HCT116 (cell line): ENCODE results near the gene DNAJC8. TPM values are rescaled to one million over a fixed set of nuclear protein-coding genes. Genes with fewer than 3 reads are reported as not detected.

Source experiments
- ATAC-seq: fragments of 200-7000 bp; cut with Tn5 transposase; 2 replicates; pipeline ENCODE4 v1.9.1; 2020; ENCODE audit warnings: mild to moderate bottlenecking, moderate library complexity
- BruUV-seq: library from RNA; stranded (reverse); fragments of 400-500 nt; replicated peaks from 2 replicates; lab custom pipeline; 2021; lab: Mats Ljungman, UMichigan
- CTCF ChIA-PET: fragments of 300-600 bp; sonication (Branson Sonifier 250); formaldehyde crosslinking; loops from one replicate; lab custom pipeline; 2021; ENCODE audit warnings: antibody characterized with exemption; lab: Charles Lee
- POLR2A ChIA-PET: fragments of 300-600, 350-600 bp; sonication (Branson Sonifier 250); formaldehyde crosslinking; loops from one replicate; lab custom pipeline; 2021; ENCODE audit warnings: antibody characterized with exemption; lab: Charles Lee
- RAD21 ChIA-PET, 2 experiments: fragments of 300-600 bp; sonication (Branson Sonifier 250); formaldehyde crosslinking; loops; one replicate each; lab custom pipeline; 2023; ENCODE audit warnings: low total read pairs in 2 of 2; ENCODE audit not compliant: uncharacterized antibody in 2 of 2, unreplicated experiment in 2 of 2, low non-redundant PET in 1 of 2; lab: Charles Lee
- DNase-seq: peaks from one replicate; pipeline ENCODE4 v3.0.0-alpha.2; 2010; ENCODE audit warnings: low read depth, low spot score
- H2AFZ ChIP-seq: fragments of 200-600 bp; shearing (Covaris generic), sonication (generic); 2 replicates; pipeline ENCODE4 v1.6.1; 2017; ENCODE audit warnings: low read depth, mixed run types, mixed read lengths, antibody characterized with exemption, low read length; ENCODE audit not compliant: poor library complexity, severe bottlenecking
- H3K27ac ChIP-seq: 2 replicates; pipeline ENCODE4 v1.5.1; 2012; ENCODE audit warnings: low read depth, low read length
- H3K27me3 ChIP-seq: fragments of 200-600 bp; sonication (generic); 2 replicates; pipeline ENCODE4 v1.6.1; 2016; ENCODE audit warnings: mixed run types, low read length, mixed read lengths; ENCODE audit not compliant: insufficient read depth
- H3K36me3 ChIP-seq, 2 experiments: fragments of 200-500 bp in 1 of 2; fragments of 200-600 bp in 1 of 2; sonication (Bioruptor generic) in 1 of 2; sonication (generic) in 1 of 2; 2 replicates each; pipeline versions ENCODE4 v1.5.1 to v1.6.1; 2014 to 2016; ENCODE audit warnings: low read length in 2 of 2, inconsistent platforms in 1 of 2, mixed read lengths in 1 of 2, mixed run types in 1 of 2; ENCODE audit not compliant: insufficient read depth in 2 of 2, control insufficient read depth in 1 of 2
- H3K4me1 ChIP-seq, 2 experiments: fragments of 200-600 bp in 1 of 2; sonication (generic) in 1 of 2; 2 replicates each; pipeline versions ENCODE4 v1.5.1 to v1.6.1; 2012 to 2017; ENCODE audit warnings: low read length in 2 of 2, inconsistent platforms in 1 of 2, mild to moderate bottlenecking in 1 of 2, mixed read lengths in 1 of 2, mixed run types in 1 of 2, moderate library complexity in 1 of 2; ENCODE audit not compliant: insufficient read depth in 2 of 2, control insufficient read depth in 1 of 2
- H3K4me2 ChIP-seq: fragments of 200-600 bp; sonication (generic); 2 replicates; pipeline ENCODE4 v1.6.1; 2017; ENCODE audit warnings: mixed run types, low read length, mixed read lengths
- H3K4me3 ChIP-seq, 2 experiments: fragments of 200-600 bp in 1 of 2; sonication (generic) in 1 of 2; replicated peaks in 1 of 2; 2 replicates each; pipeline ENCODE4 v1.5.1; 2011 to 2016; ENCODE audit warnings: low read length in 2 of 2, control low read depth in 1 of 2, low read depth in 1 of 2, mild to moderate bottlenecking in 1 of 2, mixed read lengths in 1 of 2, mixed run types in 1 of 2
- H3K79me2 ChIP-seq: fragments of 200-600 bp; sonication (generic); 2 replicates; pipeline ENCODE4 v1.6.1; 2017; ENCODE audit warnings: mild to moderate bottlenecking, mixed run types, low read length, moderate library complexity, mixed read lengths; ENCODE audit not compliant: insufficient read depth
- H3K9ac ChIP-seq: fragments of 200-600 bp; sonication (generic); 2 replicates; pipeline ENCODE4 v1.6.1; 2016; ENCODE audit warnings: low read length, mixed read lengths
- H3K9me2 ChIP-seq: fragments of 200-600 bp; sonication (generic), shearing (Covaris generic); 2 replicates; pipeline ENCODE4 v1.6.1; 2017; ENCODE audit warnings: mixed run types, mild to moderate bottlenecking, moderate library complexity; ENCODE audit not compliant: insufficient read depth
- H3K9me3 ChIP-seq, 2 experiments: fragments of 200-500 bp in 1 of 2; fragments of 200-600 bp in 1 of 2; sonication (Bioruptor generic) in 1 of 2; sonication (generic) in 1 of 2; 2 replicates each; pipeline ENCODE4 v1.6.1; 2014 to 2017; ENCODE audit warnings: low read length in 2 of 2, mixed read lengths in 2 of 2, inconsistent platforms in 1 of 2, low read depth in 1 of 2, mild to moderate bottlenecking in 1 of 2, mixed run types in 1 of 2, moderate library complexity in 1 of 2; ENCODE audit not compliant: control insufficient read depth in 1 of 2, insufficient read depth in 1 of 2
- H4K20me1 ChIP-seq: fragments of 200-600 bp; sonication (generic), shearing (Covaris generic); 2 replicates; pipeline ENCODE4 v1.6.1; 2017; ENCODE audit warnings: mixed run types, mild to moderate bottlenecking, moderate library complexity; ENCODE audit not compliant: insufficient read depth
- CEBPB ChIP-seq: IDR thresholded peaks from 2 replicates; pipeline ENCODE4 v1.6.1; 2012; ENCODE audit warnings: low read depth
- EGR1 ChIP-seq: IDR thresholded peaks from 2 replicates; pipeline ENCODE4 v1.6.1; 2012; ENCODE audit warnings: low read depth
- EZH2phosphoT487 ChIP-seq: fragments of 200-600 bp; IDR thresholded peaks from 2 replicates; pipeline ENCODE4 v1.6.1; 2018; ENCODE audit warnings: antibody characterized with exemption, borderline replicate concordance
- FOSL1 ChIP-seq: IDR thresholded peaks from 2 replicates; pipeline ENCODE4 v1.6.1; 2012; ENCODE audit warnings: low read depth
- JUND ChIP-seq: IDR thresholded peaks from 2 replicates; pipeline ENCODE4 v1.6.1; 2012
- POLR2A ChIP-seq: IDR thresholded peaks from 2 replicates; pipeline ENCODE4 v1.7.0; 2011; ENCODE audit warnings: borderline replicate concordance; ENCODE audit not compliant: insufficient read depth, insufficient read length; ENCODE audit errors: extremely low read depth
- RAD21 ChIP-seq: IDR thresholded peaks from 2 replicates; pipeline ENCODE4 v1.6.1; 2012; ENCODE audit warnings: low read depth, mild to moderate bottlenecking
- SP1 ChIP-seq: IDR thresholded peaks from 2 replicates; pipeline ENCODE4 v1.6.1; 2012; ENCODE audit warnings: low read depth
- SRF ChIP-seq: IDR thresholded peaks from 2 replicates; pipeline ENCODE4 v1.6.1; 2012; ENCODE audit warnings: low read depth
- TCF7L2 ChIP-seq: IDR thresholded peaks from 2 replicates; pipeline ENCODE4 v1.7.0; 2011; ENCODE audit warnings: borderline replicate concordance, inconsistent platforms; ENCODE audit not compliant: insufficient read depth, insufficient read length; ENCODE audit errors: extremely low read depth
- ZFX ChIP-seq: fragments of 450-650 bp; IDR thresholded peaks from 2 replicates; pipeline ENCODE4 v1.6.1; 2017
- ZNF274 ChIP-seq: fragments of 200-500 bp; sonication (Bioruptor generic); IDR thresholded peaks from 2 replicates; pipeline ENCODE4 v1.6.1; 2014; ENCODE audit warnings: mild to moderate bottlenecking, low read depth, low read length, inconsistent platforms
- intact Hi-C: fragments of 100-400 bp; cut with micrococcal nuclease; formaldehyde crosslinking; loops from 2 replicates; pipeline ENCODE4 v1.10.0; 2022
- total RNA-seq: library from RNA; stranded (reverse); gene quantifications from one replicate; pipeline ENCODE4 v1.2.1, GENCODE V29; 2021; ENCODE audit not compliant: unreplicated experiment
- TF ChIP-seq, protein P1 (sequence below): IDR thresholded peaks from 2 replicates; pipeline ENCODE4 v1.6.1; 2012
- TF ChIP-seq, protein P2 (sequence below): IDR thresholded peaks from 2 replicates; pipeline ENCODE4 v1.6.1; 2012
- TF ChIP-seq, protein P3 (sequence below): IDR thresholded peaks from 2 replicates; pipeline ENCODE4 v1.6.1; 2012; ENCODE audit warnings: low read depth
- TF ChIP-seq, protein P4 (sequence below): IDR thresholded peaks from 2 replicates; pipeline ENCODE4 v1.6.1; 2011; ENCODE audit warnings: mild to moderate bottlenecking, low read length, moderate library complexity; ENCODE audit not compliant: insufficient replicate concordance; ENCODE audit errors: extremely low read depth
- TF ChIP-seq, protein P5 (sequence below), 3 experiments: fragments of 200-600 bp in 1 of 3; sonication (generic) in 1 of 3; IDR thresholded peaks in 2 of 3; conservative IDR thresholded peaks in 1 of 3; 2 replicates each; pipeline ENCODE4 v1.5.1; 2012 to 2017; ENCODE audit warnings: low read depth in 2 of 3, low read length in 2 of 3, antibody characterized with exemption in 1 of 3, borderline replicate concordance in 1 of 3, control low read depth in 1 of 3, mild to moderate bottlenecking in 1 of 3, mixed read lengths in 1 of 3, mixed run types in 1 of 3, moderate library complexity in 1 of 3; ENCODE audit not compliant: insufficient read depth in 1 of 3

The DNAJC8 gene
- total RNA-seq, 1 experiment from 2014 or later, result 102 TPM

DNA sequence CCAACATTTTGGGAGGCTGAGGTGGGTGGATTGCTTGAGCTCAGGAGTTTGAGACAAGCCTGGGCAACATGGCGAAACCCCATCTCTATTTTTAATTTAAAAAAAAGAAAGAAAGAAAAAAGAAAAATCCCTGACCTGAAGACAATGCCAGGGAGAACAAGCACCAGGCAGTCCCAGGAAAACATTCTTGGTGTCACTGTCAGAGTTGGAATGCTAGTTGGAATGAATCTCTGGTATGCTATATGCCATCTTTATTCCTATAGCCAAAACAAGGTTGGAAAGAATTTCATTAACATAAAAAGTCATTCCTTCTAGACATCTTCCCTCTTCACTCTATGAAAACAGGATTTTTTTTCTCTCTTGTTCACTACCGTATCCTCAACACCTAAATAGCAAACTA is 2.8 kb downstream of the DNAJC8 start (continued):
- TF ChIP-seq, protein P1, sequence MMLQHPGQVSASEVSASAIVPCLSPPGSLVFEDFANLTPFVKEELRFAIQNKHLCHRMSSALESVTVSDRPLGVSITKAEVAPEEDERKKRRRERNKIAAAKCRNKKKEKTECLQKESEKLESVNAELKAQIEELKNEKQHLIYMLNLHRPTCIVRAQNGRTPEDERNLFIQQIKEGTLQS, result no peak
- TF ChIP-seq POLR2A (no peak), SP1 (no peak), FOSL1 (no peak)
- TF ChIP-seq, protein P2, sequence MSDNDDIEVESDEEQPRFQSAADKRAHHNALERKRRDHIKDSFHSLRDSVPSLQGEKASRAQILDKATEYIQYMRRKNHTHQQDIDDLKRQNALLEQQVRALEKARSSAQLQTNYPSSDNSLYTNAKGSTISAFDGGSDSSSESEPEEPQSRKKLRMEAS, result no peak

DNA sequence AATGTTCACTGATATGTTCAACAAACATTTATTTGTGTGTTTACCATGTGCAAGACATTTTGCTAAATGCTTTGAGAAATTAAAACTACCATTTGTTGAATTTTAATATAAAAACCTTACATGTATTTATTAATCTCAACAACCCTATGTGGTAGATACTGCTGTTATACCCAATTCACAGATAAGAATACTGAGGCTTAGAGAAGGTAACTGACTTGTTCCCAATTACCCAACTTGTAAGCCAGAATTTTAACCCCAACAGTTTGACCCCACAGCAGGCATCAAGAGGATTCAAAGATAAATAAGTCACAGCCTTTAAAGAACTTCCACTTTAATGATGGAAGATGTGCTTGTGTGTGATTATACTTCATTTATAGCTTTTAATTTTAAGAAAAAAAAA is 3.7 kb downstream of the DNAJC8 start:
- no TSS peak for BruUV-seq
- no peak for ATAC-seq
- no peak overlapping the region for H3K4me3 ChIP-seq
- peaks cover 40 to 43% of the 10 kb centered on the region in 2 experiments; a peak in 3 of 4 replicates for H3K36me3 ChIP-seq
- H3K27ac ChIP-seq, result no peak overlapping the region
- peaks cover 75% of the 10 kb centered on the region for H3K79me2 ChIP-seq
- ChIA-PET RAD21 (no interaction called here), CTCF (no interaction called here), POLR2A (no interaction called here)
- H2AFZ ChIP-seq, result no peak overlapping the region
- H3K9ac ChIP-seq, result no peak overlapping the region
- no peaks in the 10 kb centered on the region for H3K27me3 ChIP-seq
- no peak overlapping the region for H3K4me2 ChIP-seq
- no peaks in the 10 kb centered on the region for H3K9me3 ChIP-seq
- intact Hi-C loops, result no loop called here
- no peaks in the 10 kb centered on the region for H3K9me2 ChIP-seq
- peaks cover 3 to 13% of the 10 kb centered on the region in 2 experiments; a peak in 3 of 4 replicates for H3K4me1 ChIP-seq
- H4K20me1 ChIP-seq, result no peaks in the 10 kb centered on the region
- no peak for DNase-seq
- TF ChIP-seq ZNF274, result no peak
- TF ChIP-seq, protein P3, sequence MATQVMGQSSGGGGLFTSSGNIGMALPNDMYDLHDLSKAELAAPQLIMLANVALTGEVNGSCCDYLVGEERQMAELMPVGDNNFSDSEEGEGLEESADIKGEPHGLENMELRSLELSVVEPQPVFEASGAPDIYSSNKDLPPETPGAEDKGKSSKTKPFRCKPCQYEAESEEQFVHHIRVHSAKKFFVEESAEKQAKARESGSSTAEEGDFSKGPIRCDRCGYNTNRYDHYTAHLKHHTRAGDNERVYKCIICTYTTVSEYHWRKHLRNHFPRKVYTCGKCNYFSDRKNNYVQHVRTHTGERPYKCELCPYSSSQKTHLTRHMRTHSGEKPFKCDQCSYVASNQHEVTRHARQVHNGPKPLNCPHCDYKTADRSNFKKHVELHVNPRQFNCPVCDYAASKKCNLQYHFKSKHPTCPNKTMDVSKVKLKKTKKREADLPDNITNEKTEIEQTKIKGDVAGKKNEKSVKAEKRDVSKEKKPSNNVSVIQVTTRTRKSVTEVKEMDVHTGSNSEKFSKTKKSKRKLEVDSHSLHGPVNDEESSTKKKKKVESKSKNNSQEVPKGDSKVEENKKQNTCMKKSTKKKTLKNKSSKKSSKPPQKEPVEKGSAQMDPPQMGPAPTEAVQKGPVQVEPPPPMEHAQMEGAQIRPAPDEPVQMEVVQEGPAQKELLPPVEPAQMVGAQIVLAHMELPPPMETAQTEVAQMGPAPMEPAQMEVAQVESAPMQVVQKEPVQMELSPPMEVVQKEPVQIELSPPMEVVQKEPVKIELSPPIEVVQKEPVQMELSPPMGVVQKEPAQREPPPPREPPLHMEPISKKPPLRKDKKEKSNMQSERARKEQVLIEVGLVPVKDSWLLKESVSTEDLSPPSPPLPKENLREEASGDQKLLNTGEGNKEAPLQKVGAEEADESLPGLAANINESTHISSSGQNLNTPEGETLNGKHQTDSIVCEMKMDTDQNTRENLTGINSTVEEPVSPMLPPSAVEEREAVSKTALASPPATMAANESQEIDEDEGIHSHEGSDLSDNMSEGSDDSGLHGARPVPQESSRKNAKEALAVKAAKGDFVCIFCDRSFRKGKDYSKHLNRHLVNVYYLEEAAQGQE, result no peak
- TF ChIP-seq RAD21, result no peak
- TF ChIP-seq CEBPB, result no peak
- TF ChIP-seq, protein P1, result no peak
- no peak for TF ChIP-seq EZH2phosphoT487
- no peak for TF ChIP-seq POLR2A
- TF ChIP-seq SRF, result no peak
- no peak for TF ChIP-seq EGR1
- TF ChIP-seq, protein P4, sequence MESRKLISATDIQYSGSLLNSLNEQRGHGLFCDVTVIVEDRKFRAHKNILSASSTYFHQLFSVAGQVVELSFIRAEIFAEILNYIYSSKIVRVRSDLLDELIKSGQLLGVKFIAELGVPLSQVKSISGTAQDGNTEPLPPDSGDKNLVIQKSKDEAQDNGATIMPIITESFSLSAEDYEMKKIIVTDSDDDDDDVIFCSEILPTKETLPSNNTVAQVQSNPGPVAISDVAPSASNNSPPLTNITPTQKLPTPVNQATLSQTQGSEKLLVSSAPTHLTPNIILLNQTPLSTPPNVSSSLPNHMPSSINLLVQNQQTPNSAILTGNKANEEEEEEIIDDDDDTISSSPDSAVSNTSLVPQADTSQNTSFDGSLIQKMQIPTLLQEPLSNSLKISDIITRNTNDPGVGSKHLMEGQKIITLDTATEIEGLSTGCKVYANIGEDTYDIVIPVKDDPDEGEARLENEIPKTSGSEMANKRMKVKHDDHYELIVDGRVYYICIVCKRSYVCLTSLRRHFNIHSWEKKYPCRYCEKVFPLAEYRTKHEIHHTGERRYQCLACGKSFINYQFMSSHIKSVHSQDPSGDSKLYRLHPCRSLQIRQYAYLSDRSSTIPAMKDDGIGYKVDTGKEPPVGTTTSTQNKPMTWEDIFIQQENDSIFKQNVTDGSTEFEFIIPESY, result no peak
- TF ChIP-seq, protein P5, sequence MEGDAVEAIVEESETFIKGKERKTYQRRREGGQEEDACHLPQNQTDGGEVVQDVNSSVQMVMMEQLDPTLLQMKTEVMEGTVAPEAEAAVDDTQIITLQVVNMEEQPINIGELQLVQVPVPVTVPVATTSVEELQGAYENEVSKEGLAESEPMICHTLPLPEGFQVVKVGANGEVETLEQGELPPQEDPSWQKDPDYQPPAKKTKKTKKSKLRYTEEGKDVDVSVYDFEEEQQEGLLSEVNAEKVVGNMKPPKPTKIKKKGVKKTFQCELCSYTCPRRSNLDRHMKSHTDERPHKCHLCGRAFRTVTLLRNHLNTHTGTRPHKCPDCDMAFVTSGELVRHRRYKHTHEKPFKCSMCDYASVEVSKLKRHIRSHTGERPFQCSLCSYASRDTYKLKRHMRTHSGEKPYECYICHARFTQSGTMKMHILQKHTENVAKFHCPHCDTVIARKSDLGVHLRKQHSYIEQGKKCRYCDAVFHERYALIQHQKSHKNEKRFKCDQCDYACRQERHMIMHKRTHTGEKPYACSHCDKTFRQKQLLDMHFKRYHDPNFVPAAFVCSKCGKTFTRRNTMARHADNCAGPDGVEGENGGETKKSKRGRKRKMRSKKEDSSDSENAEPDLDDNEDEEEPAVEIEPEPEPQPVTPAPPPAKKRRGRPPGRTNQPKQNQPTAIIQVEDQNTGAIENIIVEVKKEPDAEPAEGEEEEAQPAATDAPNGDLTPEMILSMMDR (IDR thresholded peaks at IDR 0.05 in 2 of 3, conservative IDR thresholded peaks at IDR 0.05 in 1 of 3; ENCODE audit: borderline replicate concordance in 1 of 3, insufficient read depth in 1 of 3, low read depth in 2 of 3, low read length in 2 of 3), result no peak
- TF ChIP-seq, protein P2, result no peak
- no peak for TF ChIP-seq JUND
- TF ChIP-seq TCF7L2, result no peak
- TF ChIP-seq ZFX, result no peak
